Adrenal gland (tissue), 12 donors: Measurements from ENCODE around the gene SLC13A5. TPM values are rescaled to one million over a fixed set of nuclear protein-coding genes. Genes with fewer than 3 reads are reported as not detected.
"Not testable (repeated sequence)": the region's sequence is repeated elsewhere in the genome, so short reads cannot be mapped to it uniquely, and the experiment has no call there.

Source experiments
- DNase-seq, 7 donors: peaks; one replicate each; pipeline ENCODE4 v3.0.0-alpha.2; 2019 to 2020
- H3K27ac ChIP-seq, 5 donors: fragments of 200-600 bp; sonication (generic) in 4 of 5; 1 replicate in 3 of 5; 2 replicates in 2 of 5; pipeline versions ENCODE4 v1.5.1 to v1.8.0; 2016 to 2020; ENCODE audit warnings: mild to moderate bottlenecking in 1 of 5
- H3K27me3 ChIP-seq: fragments of 200-600 bp; 2 replicates; pipeline ENCODE4 v1.8.0; 2021
- H3K36me3 ChIP-seq, 2 donors: fragments of 200-600 bp; replicated peaks in 1 of 2; 1 replicate in 1 of 2; 2 replicates in 1 of 2; pipeline versions ENCODE4 v1.5.1 to v1.8.0; 2018 to 2022
- H3K4me1 ChIP-seq, 2 donors: fragments of 200-600 bp; replicated peaks in 1 of 2; 1 replicate in 1 of 2; 2 replicates in 1 of 2; pipeline versions ENCODE4 v1.5.1 to v1.8.0; 2018 to 2021
- H3K4me3 ChIP-seq, 4 donors: fragments of 200-600 bp; sonication (generic) in 3 of 4; one replicate each; pipeline ENCODE4 v1.5.1; 2016 to 2018
- H3K9me3 ChIP-seq, 3 donors: fragments of 200-600 bp; sonication (generic) in 1 of 3; replicated peaks in 1 of 3; 1 replicate in 2 of 3; 2 replicates in 1 of 3; pipeline versions ENCODE4 v1.5.1 to v1.8.0; 2016 to 2021
- POLR2A ChIP-seq, 2 donors: fragments of 450-650 bp; IDR thresholded peaks; one replicate each; pipeline ENCODE4 v1.6.1; 2017; ENCODE audit warnings: antibody characterized with exemption in 2 of 2, mild to moderate bottlenecking in 2 of 2, moderate library complexity in 1 of 2
- WGBS, 4 donors: extraction: QIAGEN DNeasy Blood & Tissue Kit in 2 of 4; methylation state at CpG; one replicate each; pipeline versions ENCODE4 v1.1.5 to v1.1.7; 2013 to 2017; 5-methylcytosine and 5-hydroxymethylcytosine counted together
- intact Hi-C, 2 donors: fragments of 100-400 bp; cut with DNase I; formaldehyde crosslinking; loops; one replicate each; pipeline versions ENCODE4 v1.14.1 to v1.15.0; 2022 to 2023
- polyA plus RNA-seq, 3 donors: library from polyadenylated mRNA; stranded (reverse); fragments of 200-250 nt in 2 of 3; fragments of 350-450 nt in 1 of 3; fragmentation: Illumina TruSeq in 1 of 3; extraction: RNeasy Lipid Tissue Mini Kit (QIAGEN cat#74804) in 1 of 3; gene quantifications; one replicate each; pipeline ENCODE4 v1.2.3, GENCODE V29; 2013 to 2014
- total RNA-seq, 9 donors: library from RNA; depleted of rRNA in 4 of 9; stranded (reverse); fragments of >200 nt in 4 of 9; fragments of 120-200 nt in 1 of 9; fragmentation: NEBNext Ultra II Directional in 1 of 9; extraction: Animal tissue kit (Norgen Biotek cat#: 25700) in 1 of 9; gene quantifications; one replicate each; pipeline versions ENCODE4 v1.1.0 to v1.2.4, GENCODE V29; 2013 to 2023
- TF ChIP-seq, protein P1 (sequence below), 6 experiments: fragments of 450-650 bp in 4 of 6; fragments of 200-600 bp in 2 of 6; sonication (generic) in 1 of 6; IDR thresholded peaks; 1 replicate in 5 of 6; 2 replicates in 1 of 6; pipeline versions ENCODE4 v1.5.1 to v1.8.0; 2016 to 2021; ENCODE audit warnings: antibody characterized with exemption in 6 of 6, mild to moderate bottlenecking in 2 of 6, moderate library complexity in 1 of 6
- donor health status: healthy with polysubstance abuse.
- donor health status: Bipolar disorder and iron deficiency.
- donor health status: DM: yes; HTN: yes; CAD: no.
- donor health status: DM: no; HTN: no; CAD: no.
- donor health status: DM: no; HTN: no; CAD: no.
- donor health status: DM: yes; HTN: yes; CAD: no.

The SLC13A5 gene
- total and polyA plus RNA-seq, 12 donors = 0.97 to 7.2 (median 3.6) TPM; not detected in 2

DNA sequence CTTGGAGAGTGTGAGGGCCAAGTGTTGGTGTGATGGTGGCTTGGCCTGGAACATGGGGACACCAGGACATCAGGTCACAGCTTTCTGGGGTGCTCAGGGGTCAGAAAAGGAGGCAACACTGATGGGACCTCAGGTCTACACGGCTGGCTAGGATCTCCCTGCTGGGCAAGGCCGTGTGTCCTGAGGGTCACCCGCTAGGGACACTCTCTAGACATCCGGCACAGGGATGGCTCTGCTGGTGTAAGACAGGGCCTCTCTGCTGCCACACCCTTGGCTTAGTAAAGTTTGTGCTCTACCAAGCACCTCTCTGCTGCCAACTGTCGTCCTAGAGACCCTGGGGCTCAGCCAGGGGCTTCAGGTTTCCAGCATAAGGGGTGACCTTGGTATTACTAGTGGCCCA, 16.3 kb downstream of the SLC13A5 start:
- Histone ChIP-seq H3K4me3 (no peak overlapping the region), H3K27me3 (no peaks in the 10 kb centered on the region), H3K4me1 (no peaks in the 10 kb centered on the region), H3K9me3 (no peaks in the 10 kb centered on the region), H3K27ac (no peak overlapping the region), H3K36me3 (no peaks in the 10 kb centered on the region)
- TF ChIP-seq POLR2A (IDR thresholded peaks at IDR 0.05) = no peak
- TF ChIP-seq, protein P1, sequence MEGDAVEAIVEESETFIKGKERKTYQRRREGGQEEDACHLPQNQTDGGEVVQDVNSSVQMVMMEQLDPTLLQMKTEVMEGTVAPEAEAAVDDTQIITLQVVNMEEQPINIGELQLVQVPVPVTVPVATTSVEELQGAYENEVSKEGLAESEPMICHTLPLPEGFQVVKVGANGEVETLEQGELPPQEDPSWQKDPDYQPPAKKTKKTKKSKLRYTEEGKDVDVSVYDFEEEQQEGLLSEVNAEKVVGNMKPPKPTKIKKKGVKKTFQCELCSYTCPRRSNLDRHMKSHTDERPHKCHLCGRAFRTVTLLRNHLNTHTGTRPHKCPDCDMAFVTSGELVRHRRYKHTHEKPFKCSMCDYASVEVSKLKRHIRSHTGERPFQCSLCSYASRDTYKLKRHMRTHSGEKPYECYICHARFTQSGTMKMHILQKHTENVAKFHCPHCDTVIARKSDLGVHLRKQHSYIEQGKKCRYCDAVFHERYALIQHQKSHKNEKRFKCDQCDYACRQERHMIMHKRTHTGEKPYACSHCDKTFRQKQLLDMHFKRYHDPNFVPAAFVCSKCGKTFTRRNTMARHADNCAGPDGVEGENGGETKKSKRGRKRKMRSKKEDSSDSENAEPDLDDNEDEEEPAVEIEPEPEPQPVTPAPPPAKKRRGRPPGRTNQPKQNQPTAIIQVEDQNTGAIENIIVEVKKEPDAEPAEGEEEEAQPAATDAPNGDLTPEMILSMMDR (IDR thresholded peaks at IDR 0.05) = no peak
- 66 to 94% (median 81%) methylated on average over 4 to 5 of the region's 5 CpGs for WGBS, 4 donors
- no peak for DNase-seq
- intact Hi-C loops = no loop called here

DNA sequence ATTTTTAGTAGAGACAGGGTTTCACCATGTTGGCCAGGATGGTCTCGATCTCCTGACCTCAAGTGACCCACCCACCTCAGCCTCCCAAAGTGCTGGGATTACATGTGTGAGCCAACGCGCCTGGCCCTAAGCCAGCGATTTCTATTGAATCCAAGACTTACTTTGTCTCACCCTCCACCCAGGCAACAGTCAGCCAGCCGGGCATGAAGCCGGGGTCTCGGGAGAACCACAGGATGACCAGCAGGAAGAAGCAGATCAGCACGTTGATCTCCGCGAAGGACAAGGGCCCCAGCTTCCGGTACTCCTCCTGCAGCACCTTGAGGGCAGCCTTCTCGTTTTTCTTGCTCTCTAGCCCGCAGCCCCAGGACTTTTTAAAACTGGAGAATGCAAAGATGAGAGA, 17.6 kb downstream of the SLC13A5 start:
- no peak overlapping the region for H3K27ac ChIP-seq
- TF ChIP-seq, protein P1 (IDR thresholded peaks at IDR 0.05) = no peak
- DNase-seq = peak in 1 of 7 donors; percentile 14
- WGBS, 4 donors = 69 to 89% (median 79%) methylated on average over 9 to 13 of the region's 13 CpGs
- intact Hi-C loops = no loop called here
- H3K27me3 ChIP-seq = no peaks in the 10 kb centered on the region
- H3K9me3 ChIP-seq = no peaks in the 10 kb centered on the region
- H3K4me3 ChIP-seq = no peak overlapping the region
- no peaks in the 10 kb centered on the region for H3K36me3 ChIP-seq
- H3K4me1 ChIP-seq = no peaks in the 10 kb centered on the region

DNA sequence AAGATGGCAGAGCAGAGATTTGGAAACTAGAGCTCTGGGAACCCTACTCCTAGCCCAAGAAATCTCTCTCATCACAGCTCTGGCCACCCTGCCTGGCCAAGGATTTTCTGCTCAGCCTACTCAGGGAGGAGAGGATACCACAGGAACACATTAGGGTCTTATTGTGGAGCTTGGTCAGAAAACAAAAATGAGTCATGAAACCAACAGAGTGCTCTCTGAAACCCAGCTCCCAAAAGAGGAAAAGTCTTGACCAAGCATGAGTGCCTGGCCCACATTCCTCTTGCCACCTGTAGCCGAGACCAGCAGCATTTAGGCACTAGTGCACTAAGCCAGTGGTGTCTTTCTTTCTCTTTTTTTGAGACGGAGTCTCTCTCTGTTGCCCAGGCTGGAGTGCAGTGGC, 18.1 kb downstream of the SLC13A5 start:
- no peak for TF ChIP-seq POLR2A (IDR thresholded peaks at IDR 0.05)
- TF ChIP-seq, protein P1 (IDR thresholded peaks at IDR 0.05) = no peak
- H3K4me1 ChIP-seq = no peaks in the 10 kb centered on the region
- H3K9me3 ChIP-seq = no peaks in the 10 kb centered on the region
- no peaks in the 10 kb centered on the region for H3K36me3 ChIP-seq
- H3K4me3 ChIP-seq = no peak overlapping the region
- DNase-seq = no peak
- intact Hi-C loops = no loop called here
- H3K27ac ChIP-seq = no peak overlapping the region
- no peaks in the 10 kb centered on the region for H3K27me3 ChIP-seq
- 76 to 93% (median 92%) methylated on average over 2 of the region's 2 CpGs for WGBS, 4 donors

DNA sequence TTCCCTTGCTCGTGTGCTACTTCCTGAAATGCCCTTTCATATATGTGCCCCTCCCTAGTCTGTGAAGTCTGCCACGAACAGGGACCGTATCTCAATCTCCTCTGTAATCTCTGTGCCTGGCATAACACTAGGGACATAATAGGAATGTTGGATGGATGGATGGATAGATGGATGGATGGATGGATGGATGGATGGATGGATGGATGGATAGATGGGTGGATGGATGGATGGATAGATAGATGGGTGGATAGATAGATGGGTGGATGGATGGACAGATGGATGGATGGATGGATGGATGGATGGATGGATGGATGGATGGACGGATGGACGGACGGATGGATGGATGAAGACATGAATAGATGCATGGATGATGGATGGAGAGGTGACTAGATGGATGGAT, 21.2 kb downstream of the SLC13A5 start:
- DNase-seq, H3K27ac ChIP-seq, intact Hi-C loops, H3K4me3 ChIP-seq, H3K27me3 ChIP-seq, H3K36me3 ChIP-seq, H3K9me3 ChIP-seq, H3K4me1 ChIP-seq: not testable (repeated sequence)
- 68 to 80% (median 72%) methylated on average over 6 of the region's 6 CpGs for WGBS, 4 donors

DNA sequence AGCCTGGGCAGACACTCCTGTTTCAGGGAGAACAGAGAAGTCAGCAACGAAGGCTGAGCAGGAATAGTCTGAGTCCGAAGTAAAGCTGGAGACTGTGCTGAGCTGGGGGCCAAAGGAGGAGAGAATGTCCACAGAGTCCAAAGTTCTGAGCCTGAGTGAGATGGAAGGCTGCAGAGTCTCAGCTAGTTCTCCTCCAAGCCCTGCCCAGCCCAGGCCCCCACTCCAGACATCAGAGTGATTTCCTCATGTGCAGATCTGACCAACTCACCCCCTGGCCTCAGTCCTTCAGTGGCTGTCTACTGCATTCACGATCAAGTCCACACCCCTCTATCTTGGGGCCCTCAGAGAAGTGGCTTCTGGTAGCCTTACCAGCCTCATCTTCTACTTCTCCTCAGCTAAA, 21.6 kb downstream of the SLC13A5 start:
- no peak for DNase-seq
- Histone ChIP-seq H3K27me3 (no peaks in the 10 kb centered on the region), H3K36me3 (no peaks in the 10 kb centered on the region), H3K4me3 (no peak overlapping the region), H3K4me1 (no peaks in the 10 kb centered on the region), H3K9me3 (no peaks in the 10 kb centered on the region), H3K27ac (no peak overlapping the region)
- WGBS, 4 donors = 70 to 83% (median 76%) methylated on average over 3 of the region's 3 CpGs
- TF ChIP-seq, protein P1 (IDR thresholded peaks at IDR 0.05) = no peak
- TF ChIP-seq POLR2A (IDR thresholded peaks at IDR 0.05) = no peak
- intact Hi-C loops = no loop called here
